ENCODE measurements around the gene MYRFL.

GRCh38 chr12:69873429-69873828 lies 48.4 kb downstream of the MYRFL start:
- TF ChIP-seq, protein P1, sequence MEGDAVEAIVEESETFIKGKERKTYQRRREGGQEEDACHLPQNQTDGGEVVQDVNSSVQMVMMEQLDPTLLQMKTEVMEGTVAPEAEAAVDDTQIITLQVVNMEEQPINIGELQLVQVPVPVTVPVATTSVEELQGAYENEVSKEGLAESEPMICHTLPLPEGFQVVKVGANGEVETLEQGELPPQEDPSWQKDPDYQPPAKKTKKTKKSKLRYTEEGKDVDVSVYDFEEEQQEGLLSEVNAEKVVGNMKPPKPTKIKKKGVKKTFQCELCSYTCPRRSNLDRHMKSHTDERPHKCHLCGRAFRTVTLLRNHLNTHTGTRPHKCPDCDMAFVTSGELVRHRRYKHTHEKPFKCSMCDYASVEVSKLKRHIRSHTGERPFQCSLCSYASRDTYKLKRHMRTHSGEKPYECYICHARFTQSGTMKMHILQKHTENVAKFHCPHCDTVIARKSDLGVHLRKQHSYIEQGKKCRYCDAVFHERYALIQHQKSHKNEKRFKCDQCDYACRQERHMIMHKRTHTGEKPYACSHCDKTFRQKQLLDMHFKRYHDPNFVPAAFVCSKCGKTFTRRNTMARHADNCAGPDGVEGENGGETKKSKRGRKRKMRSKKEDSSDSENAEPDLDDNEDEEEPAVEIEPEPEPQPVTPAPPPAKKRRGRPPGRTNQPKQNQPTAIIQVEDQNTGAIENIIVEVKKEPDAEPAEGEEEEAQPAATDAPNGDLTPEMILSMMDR (IDR thresholded peaks at IDR 0.05) = no peak
- TF ChIP-seq CREB1 (CRISPR knock-in tag; IDR thresholded peaks at IDR 0.05) (no peak), E2F1 (CRISPR knock-in tag; IDR thresholded peaks at IDR 0.05) (no peak)

Measured in WTC11 (cell line).